ENCODE results near the gene CARD6.
"Not testable (repeated sequence)": the region's sequence is repeated elsewhere in the genome, so short reads cannot be mapped to it uniquely, and the experiment has no call there.

CARD6 gene

GRCh38 chr5:40877371-40877988 lies 36.3 kb downstream of the CARD6 start (continued):
- TF ChIP-seq ZNF8 (CRISPR knock-in tag; IDR thresholded peaks at IDR 0.05), result no peak

DNA sequence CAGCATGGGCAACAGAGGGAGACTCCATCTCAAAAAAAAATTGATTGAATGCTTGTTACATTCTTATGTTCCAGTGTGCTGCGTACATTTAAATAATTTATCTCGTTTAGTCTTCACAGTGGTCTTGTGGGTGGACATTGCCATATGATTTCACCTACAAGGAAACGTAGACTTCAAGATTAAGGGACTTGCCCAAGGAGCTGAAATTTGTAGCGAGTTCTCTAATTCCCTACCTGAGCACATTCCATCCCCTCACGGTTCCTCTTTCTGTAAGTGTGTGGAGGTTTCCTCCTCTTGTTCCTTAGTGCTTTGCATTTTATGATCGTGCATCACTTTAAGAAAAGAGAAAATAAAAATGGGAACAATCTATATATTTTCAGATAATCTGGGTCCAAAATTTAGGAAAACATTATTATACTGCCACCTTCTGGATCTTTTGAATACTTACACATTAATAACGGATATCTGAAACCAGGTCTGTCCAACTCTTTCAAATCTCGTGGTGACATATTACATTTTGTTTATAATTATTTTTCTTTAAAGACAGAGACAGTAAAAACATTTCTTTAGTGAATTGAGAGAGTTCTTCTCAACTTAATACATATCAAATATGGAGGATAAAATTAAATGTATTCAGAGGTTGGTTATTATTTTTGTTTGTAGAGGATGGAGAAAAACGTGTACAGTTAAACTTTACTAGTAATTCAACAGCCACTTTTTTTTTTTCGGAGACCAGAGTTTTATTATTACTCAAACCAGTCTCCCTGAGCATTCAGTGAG lies 38.2 kb downstream of the CARD6 start:
- TF ChIP-seq, protein P1, sequence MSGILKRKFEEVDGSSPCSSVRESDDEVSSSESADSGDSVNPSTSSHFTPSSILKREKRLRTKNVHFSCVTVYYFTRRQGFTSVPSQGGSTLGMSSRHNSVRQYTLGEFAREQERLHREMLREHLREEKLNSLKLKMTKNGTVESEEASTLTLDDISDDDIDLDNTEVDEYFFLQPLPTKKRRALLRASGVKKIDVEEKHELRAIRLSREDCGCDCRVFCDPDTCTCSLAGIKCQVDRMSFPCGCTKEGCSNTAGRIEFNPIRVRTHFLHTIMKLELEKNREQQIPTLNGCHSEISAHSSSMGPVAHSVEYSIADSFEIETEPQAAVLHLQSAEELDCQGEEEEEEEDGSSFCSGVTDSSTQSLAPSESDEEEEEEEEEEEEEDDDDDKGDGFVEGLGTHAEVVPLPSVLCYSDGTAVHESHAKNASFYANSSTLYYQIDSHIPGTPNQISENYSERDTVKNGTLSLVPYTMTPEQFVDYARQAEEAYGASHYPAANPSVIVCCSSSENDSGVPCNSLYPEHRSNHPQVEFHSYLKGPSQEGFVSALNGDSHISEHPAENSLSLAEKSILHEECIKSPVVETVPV (CRISPR knock-in tag; IDR thresholded peaks at IDR 0.05), result no peak
- TF ChIP-seq, protein P2, sequence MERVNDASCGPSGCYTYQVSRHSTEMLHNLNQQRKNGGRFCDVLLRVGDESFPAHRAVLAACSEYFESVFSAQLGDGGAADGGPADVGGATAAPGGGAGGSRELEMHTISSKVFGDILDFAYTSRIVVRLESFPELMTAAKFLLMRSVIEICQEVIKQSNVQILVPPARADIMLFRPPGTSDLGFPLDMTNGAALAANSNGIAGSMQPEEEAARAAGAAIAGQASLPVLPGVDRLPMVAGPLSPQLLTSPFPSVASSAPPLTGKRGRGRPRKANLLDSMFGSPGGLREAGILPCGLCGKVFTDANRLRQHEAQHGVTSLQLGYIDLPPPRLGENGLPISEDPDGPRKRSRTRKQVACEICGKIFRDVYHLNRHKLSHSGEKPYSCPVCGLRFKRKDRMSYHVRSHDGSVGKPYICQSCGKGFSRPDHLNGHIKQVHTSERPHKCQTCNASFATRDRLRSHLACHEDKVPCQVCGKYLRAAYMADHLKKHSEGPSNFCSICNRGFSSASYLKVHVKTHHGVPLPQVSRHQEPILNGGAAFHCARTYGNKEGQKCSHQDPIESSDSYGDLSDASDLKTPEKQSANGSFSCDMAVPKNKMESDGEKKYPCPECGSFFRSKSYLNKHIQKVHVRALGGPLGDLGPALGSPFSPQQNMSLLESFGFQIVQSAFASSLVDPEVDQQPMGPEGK (CRISPR knock-in tag; IDR thresholded peaks at IDR 0.05; ENCODE audit: borderline replicate concordance), result no peak
- TF ChIP-seq CSDC2 (CRISPR knock-in tag; IDR thresholded peaks at IDR 0.05), result no peak
- no peak for TF ChIP-seq ISL1 (CRISPR knock-in tag; IDR thresholded peaks at IDR 0.05)
- no peak for TF ChIP-seq ZNF8 (CRISPR knock-in tag; IDR thresholded peaks at IDR 0.05)
- no peak for TF ChIP-seq ZNF70 (CRISPR knock-in tag; IDR thresholded peaks at IDR 0.05)
- no peak for TF ChIP-seq ESRRG (CRISPR knock-in tag; IDR thresholded peaks at IDR 0.05)
- TF ChIP-seq ZC3H10 (CRISPR knock-in tag; IDR thresholded peaks at IDR 0.05), result no peak
- TF ChIP-seq ZFP3 (CRISPR knock-in tag; IDR thresholded peaks at IDR 0.05), result no peak
- no peak for TF ChIP-seq ZFP30 (CRISPR knock-in tag; IDR thresholded peaks at IDR 0.05)
- TF ChIP-seq, protein P3, sequence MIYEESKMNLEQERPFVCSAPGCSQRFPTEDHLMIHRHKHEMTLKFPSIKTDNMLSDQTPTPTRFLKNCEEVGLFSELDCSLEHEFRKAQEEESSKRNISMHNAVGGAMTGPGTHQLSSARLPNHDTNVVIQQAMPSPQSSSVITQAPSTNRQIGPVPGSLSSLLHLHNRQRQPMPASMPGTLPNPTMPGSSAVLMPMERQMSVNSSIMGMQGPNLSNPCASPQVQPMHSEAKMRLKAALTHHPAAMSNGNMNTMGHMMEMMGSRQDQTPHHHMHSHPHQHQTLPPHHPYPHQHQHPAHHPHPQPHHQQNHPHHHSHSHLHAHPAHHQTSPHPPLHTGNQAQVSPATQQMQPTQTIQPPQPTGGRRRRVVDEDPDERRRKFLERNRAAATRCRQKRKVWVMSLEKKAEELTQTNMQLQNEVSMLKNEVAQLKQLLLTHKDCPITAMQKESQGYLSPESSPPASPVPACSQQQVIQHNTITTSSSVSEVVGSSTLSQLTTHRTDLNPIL (CRISPR knock-in tag; IDR thresholded peaks at IDR 0.05; ENCODE audit: low read depth), result no peak
- TF ChIP-seq OSR1 (CRISPR knock-in tag; IDR thresholded peaks at IDR 0.05), result no peak
- no peak for TF ChIP-seq RARB (CRISPR knock-in tag; IDR thresholded peaks at IDR 0.05)
- no peak for TF ChIP-seq PPARA (CRISPR knock-in tag; IDR thresholded peaks at IDR 0.05; ENCODE audit: borderline replicate concordance)
- no peak for TF ChIP-seq GLIS3 (CRISPR knock-in tag; IDR thresholded peaks at IDR 0.05)
- TF ChIP-seq BACH2 (CRISPR knock-in tag; IDR thresholded peaks at IDR 0.05; ENCODE audit: borderline replicate concordance), result no peak
- no peak for TF ChIP-seq ZNF565 (CRISPR knock-in tag; conservative IDR thresholded peaks at IDR 0.05; ENCODE audit: low read depth)
- TF ChIP-seq SNAI2 (CRISPR knock-in tag; IDR thresholded peaks at IDR 0.05), result no peak
- no peak for TF ChIP-seq ARNTL (CRISPR knock-in tag; IDR thresholded peaks at IDR 0.05; ENCODE audit: borderline replicate concordance, low read depth)
- ATAC-seq, result peak; percentile 61

DNA sequence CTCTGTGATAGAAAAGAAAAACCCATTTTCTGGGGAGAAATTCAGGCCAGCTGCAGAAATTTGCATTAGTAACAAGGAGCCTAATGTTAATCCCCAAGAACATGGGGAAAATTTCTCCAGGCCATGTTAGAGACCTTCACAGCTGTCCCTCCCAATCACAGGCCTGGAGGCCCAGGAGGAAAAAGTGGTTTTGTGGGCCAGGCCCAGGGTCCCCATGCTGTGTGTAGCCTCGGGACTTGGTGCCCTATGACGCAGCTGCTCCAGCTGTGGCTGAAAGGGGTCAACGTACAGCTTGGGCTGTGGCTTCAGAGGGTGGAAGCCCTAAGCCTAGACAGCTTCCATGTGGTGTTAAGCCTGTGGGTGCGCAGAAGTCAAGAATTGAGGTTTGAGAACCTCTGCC lies 41.1 kb downstream of the CARD6 start:
- no peak for ATAC-seq
- TF ChIP-seq ZNF70 (CRISPR knock-in tag; IDR thresholded peaks at IDR 0.05), result no peak
- no peak for TF ChIP-seq BACH2 (CRISPR knock-in tag; IDR thresholded peaks at IDR 0.05; ENCODE audit: borderline replicate concordance)
- no peak for TF ChIP-seq ZNF8 (CRISPR knock-in tag; IDR thresholded peaks at IDR 0.05)
- no peak for TF ChIP-seq CSDC2 (CRISPR knock-in tag; IDR thresholded peaks at IDR 0.05)
- TF ChIP-seq TCF4 (CRISPR knock-in tag; IDR thresholded peaks at IDR 0.05; ENCODE audit: borderline replicate concordance), result no peak
- TF ChIP-seq ZC3H10 (CRISPR knock-in tag; IDR thresholded peaks at IDR 0.05), result no peak
- no peak for TF ChIP-seq ESRRG (CRISPR knock-in tag; IDR thresholded peaks at IDR 0.05)
- TF ChIP-seq GLIS3 (CRISPR knock-in tag; IDR thresholded peaks at IDR 0.05), result no peak
- no peak for TF ChIP-seq TOX (CRISPR knock-in tag; IDR thresholded peaks at IDR 0.05; ENCODE audit: borderline replicate concordance)
- TF ChIP-seq ZNF565 (CRISPR knock-in tag; conservative IDR thresholded peaks at IDR 0.05; ENCODE audit: low read depth), result no peak
- TF ChIP-seq OSR1 (CRISPR knock-in tag; IDR thresholded peaks at IDR 0.05), result no peak
- TF ChIP-seq ISL1 (CRISPR knock-in tag; IDR thresholded peaks at IDR 0.05), result no peak

DNA sequence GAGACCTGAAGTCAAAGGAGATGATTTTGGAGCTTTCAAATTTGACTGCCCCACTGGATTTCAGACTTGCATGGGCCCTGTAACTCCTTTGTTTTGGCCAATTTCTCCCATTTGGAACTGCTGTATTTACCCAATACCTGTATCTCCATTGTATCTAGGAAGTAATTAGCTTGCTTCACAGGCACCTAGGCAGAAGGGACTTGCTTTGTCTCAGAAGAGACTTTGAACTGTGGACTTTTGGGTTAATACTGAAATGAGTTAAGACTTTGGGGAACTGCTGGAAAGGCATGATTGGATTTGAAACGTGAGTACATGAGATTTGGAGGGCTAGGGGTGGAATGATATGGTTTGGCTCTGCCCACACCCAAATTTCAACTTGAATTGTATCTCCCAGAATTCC lies 41.9 kb downstream of the CARD6 start:
- not testable (repeated sequence) for ATAC-seq

DNA sequence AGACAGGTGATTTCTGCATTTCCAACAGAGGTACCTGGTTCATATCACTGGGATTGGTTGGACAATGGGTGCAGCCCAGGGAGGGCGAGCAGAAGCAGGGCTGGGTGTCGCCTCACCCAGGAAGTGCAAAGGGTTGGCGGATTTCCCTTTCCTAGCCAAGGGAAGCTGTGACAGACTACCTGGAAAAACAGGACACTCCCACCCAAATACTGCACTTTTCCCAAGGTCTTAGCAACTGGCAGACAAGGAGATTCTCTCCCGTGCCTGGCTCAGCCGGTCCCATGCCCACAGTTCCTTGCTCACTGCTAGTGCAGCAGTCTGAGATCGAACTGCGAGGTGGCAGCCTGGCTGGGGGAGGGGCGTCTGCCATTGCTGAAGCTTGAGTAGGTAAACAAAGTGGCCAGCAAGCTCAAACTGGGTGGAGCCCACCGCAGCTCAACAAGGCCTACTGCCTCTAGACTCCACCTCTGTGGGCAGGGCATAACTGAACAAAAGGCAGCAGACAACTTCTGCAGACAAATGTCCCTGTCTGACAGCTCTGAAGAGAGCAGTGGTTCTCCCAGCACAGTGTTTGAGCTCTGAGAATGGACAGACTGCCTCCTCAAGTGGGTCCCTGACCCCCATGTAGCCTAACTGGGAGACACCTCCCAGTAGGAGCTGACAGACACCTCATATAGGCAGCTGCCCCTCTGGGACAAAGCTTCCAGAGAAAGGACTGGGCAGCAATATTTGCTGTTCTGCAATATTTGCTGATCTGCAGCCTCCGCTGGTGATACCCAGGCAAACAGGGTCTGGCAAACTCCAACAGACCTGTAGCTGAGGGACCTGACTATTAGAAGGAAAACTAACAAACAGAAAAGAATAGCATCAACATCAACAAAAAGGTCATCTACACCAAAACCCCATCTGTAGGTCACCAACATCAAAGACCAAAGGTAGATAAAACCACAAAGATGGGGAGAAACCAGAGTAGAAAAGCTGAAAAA lies 54.6 kb downstream of the CARD6 start:
- not testable (repeated sequence) for ATAC-seq

All from SK-N-SH treated with all-trans-retinoic acid at 6 μM for 48 hours (cell line).